GM21825 (cell line): ENCODE measurements around the gene STK32B.
"Not testable (repeated sequence)": the region's sequence is repeated elsewhere in the genome, so short reads cannot be mapped to it uniquely, and the experiment has no call there.

Experiments used
- ATAC-seq: cut with Tn5 transposase; IDR thresholded peaks from one replicate; pipeline ENCODE4 v1.9.1; 2021; ENCODE audit warnings: mild to moderate bottlenecking, moderate library complexity; ENCODE audit not compliant: unreplicated experiment

STK32B gene

GRCh38 chr4:5250536-5250935 lies 199.3 kb downstream of the STK32B start:
- ATAC-seq = not testable (repeated sequence)

- no peak for ATAC-seq
Observed at GRCh38 chr4:5256421-5256820, 205.1 kb downstream of the STK32B start.

- ATAC-seq = no peak
Observed at GRCh38 chr4:5257086-5257485, 205.8 kb downstream of the STK32B start.

- ATAC-seq = no peak
Observed at GRCh38 chr4:5259471-5259870, 208.2 kb downstream of the STK32B start.

- ATAC-seq = no peak
Observed at GRCh38 chr4:5260121-5260520, 208.8 kb downstream of the STK32B start.

- no peak for ATAC-seq
Observed at GRCh38 chr4:5261866-5262265, 210.6 kb downstream of the STK32B start.

- ATAC-seq = no peak
Observed at GRCh38 chr4:5266991-5267390, 215.7 kb downstream of the STK32B start.

GRCh38 chr4:5267408-5267807 lies 216.1 kb downstream of the STK32B start:
- ATAC-seq = no peak

- no peak for ATAC-seq
Observed at GRCh38 chr4:5276475-5277075, 225.3 kb downstream of the STK32B start.

GRCh38 chr4:5277079-5277478 lies 225.8 kb downstream of the STK32B start:
- no peak for ATAC-seq

- no peak for ATAC-seq
Observed at GRCh38 chr4:5278213-5278612, 226.9 kb downstream of the STK32B start.

- ATAC-seq = not testable (repeated sequence)
Observed at GRCh38 chr4:5280069-5280468, 228.8 kb downstream of the STK32B start.

- no peak for ATAC-seq
Observed at GRCh38 chr4:5280828-5281227, 229.5 kb downstream of the STK32B start.

- ATAC-seq = no peak
Observed at GRCh38 chr4:5283837-5284236, 232.6 kb downstream of the STK32B start.

GRCh38 chr4:5284517-5284916 lies 233.2 kb downstream of the STK32B start:
- no peak for ATAC-seq

GRCh38 chr4:5292101-5292500 lies 240.8 kb downstream of the STK32B start:
- no peak for ATAC-seq

- not testable (repeated sequence) for ATAC-seq
Observed at GRCh38 chr4:5298000-5298787, 246.9 kb downstream of the STK32B start.

GRCh38 chr4:5300283-5300682 lies 249.0 kb downstream of the STK32B start:
- no peak for ATAC-seq

- no peak for ATAC-seq
Observed at GRCh38 chr4:5307928-5308327, 256.6 kb downstream of the STK32B start.

GRCh38 chr4:5322321-5322720 lies 271.0 kb downstream of the STK32B start:
- ATAC-seq = no peak

- no peak for ATAC-seq
Observed at GRCh38 chr4:5330339-5330989, 279.2 kb downstream of the STK32B start.

- ATAC-seq = no peak
Observed at GRCh38 chr4:5337731-5338130, 286.5 kb downstream of the STK32B start.
